ENCODE measurements around the gene PPP6R1.

PPP6R1 gene, protein sequence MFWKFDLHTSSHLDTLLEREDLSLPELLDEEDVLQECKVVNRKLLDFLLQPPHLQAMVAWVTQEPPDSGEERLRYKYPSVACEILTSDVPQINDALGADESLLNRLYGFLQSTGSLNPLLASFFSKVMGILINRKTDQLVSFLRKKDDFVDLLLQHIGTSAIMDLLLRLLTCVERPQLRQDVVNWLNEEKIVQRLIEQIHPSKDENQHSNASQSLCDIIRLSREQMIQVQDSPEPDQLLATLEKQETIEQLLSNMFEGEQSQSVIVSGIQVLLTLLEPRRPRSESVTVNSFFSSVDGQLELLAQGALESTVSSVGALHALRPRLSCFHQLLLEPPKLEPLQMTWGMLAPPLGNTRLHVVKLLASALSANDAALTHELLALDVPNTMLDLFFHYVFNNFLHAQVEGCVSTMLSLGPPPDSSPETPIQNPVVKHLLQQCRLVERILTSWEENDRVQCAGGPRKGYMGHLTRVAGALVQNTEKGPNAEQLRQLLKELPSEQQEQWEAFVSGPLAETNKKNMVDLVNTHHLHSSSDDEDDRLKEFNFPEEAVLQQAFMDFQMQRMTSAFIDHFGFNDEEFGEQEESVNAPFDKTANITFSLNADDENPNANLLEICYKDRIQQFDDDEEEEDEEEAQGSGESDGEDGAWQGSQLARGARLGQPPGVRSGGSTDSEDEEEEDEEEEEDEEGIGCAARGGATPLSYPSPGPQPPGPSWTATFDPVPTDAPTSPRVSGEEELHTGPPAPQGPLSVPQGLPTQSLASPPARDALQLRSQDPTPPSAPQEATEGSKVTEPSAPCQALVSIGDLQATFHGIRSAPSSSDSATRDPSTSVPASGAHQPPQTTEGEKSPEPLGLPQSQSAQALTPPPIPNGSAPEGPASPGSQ

GRCh38 chr19:55258828-55259539 is at the start of gene PPP6R1:
TSS of gene PPP6R1 (minus strand) at chr19:55259017. CDS start at chr19:55247103, 11,914 bp downstream.
- peak; percentile 84 for DNase-seq (ENCODE audit: low read depth)

GRCh38 chr19:55308281-55308680 is 49.5 kb upstream of the PPP6R1 start:
- no peak for DNase-seq (ENCODE audit: low read depth)

DNA sequence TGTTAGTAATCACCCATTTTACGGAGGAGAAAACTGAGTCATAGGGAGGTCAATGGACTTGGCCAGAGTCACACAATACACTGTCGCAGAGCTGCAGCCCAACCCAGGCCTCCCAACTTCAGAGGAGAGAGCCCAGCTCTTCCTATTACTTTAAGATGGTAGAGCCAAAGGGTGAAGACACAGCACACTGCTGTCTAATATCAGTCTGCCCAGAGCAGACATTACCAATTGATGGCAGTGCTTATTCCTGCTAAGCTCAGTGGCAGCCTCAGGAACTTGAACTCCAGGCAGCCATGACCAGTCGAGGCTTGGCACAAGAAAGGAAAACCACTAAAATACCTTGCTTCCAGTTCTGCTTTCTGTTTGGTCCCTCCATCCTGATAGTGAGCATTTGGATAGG is 47.9 kb upstream of the PPP6R1 start:
- no peak for DNase-seq (ENCODE audit: low read depth)

GRCh38 chr19:55305983-55306562 is 47.3 kb upstream of the PPP6R1 start:
- no peak for DNase-seq (ENCODE audit: low read depth)

DNA sequence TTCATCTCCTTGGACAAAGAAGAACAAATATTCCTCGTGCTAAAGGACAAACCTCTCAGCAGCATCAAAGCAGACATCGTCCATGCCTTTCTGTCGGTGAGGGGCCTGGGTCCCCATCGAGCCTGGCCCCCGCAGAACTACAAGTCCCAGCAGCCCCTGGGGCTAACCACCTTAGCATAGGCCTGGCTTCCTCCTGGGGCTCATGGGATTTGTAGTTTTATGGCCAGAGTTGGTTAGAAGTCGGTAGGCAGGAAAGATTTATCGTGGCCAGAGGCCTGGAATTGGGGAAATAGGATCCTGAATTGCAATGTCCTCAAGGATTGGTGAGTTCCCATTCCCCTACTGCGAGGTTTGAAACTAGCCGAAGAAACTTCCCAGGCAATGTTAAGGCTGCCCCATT is 46.7 kb upstream of the PPP6R1 start:
- no peak for DNase-seq (ENCODE audit: low read depth)

DNA sequence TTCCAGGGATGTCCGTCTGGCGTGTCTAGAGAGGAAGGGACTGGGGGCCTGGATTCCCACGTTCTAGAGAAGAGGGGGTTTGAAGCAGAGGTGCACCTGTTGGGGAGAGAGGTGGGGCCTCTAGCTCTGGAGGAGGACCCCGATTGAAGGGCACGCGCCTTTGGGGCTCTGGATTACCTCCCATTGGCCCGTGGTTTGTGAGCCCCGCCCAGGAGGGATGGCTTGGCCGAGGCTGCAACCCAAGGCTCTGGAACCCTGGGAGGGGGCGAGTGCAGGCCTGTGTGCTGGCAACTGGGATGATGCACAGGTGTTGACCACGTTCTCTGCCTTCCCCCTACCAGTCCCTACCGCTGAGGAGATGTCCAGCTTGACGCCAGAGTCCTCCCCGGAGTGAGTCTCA is 46.2 kb upstream of the PPP6R1 start:
- no peak for DNase-seq (ENCODE audit: low read depth)

DNA sequence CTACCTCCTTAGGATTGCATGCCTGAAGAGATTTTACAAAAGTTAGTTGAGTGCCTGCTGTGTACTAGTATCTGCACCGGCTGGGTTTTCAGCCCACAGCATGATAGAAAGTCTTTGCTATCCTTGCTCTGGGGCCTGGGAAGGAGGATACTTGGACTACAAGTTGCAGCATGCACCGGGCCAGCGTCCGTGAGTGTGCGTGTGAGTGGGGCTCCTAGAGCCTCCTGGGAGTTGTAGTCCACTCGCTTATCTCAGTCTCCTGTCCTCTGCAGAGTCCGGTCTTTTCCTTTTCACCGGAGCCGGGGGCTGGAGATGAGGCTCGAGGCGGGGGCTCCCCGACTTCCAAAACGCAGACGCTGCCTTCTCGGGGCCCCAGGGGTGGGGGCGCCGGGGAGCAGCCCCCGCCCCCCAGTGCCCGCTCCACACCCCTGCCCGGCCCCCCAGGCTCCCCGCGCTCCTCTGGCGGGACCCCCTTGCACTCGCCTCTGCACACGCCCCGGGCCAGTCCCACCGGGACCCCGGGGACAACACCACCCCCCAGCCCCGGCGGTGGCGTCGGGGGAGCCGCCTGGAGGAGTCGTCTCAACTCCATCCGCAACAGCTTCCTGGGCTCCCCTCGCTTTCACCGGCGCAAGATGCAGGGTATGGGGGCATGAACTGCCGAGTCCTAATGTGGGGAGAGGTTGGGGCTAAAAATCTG is 45.6 kb upstream of the PPP6R1 start:
- DNase-seq (ENCODE audit: low read depth): no peak

DNA sequence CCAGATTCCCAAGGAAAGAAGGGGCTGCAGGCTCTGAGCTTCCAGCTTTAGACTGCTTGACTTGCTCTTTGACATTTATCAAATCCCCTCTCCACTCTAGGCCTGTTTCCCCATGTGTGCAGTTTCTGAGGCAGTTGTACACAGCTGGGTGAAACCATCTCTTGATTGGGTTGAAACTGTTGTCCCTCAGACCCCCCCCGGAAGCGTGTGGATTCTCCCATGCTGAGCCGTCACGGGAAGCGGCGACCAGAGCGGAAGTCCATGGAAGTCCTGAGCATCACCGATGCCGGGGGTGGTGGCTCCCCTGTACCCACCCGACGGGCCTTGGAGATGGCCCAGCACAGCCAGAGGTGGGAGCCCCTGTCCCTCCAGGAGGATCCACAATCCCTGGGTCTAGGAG is 44.7 kb upstream of the PPP6R1 start:
- DNase-seq (ENCODE audit: low read depth): no peak

GRCh38 chr19:55302318-55302703 is 43.5 kb upstream of the PPP6R1 start:
- no peak for DNase-seq (ENCODE audit: low read depth)

- DNase-seq (ENCODE audit: low read depth): peak; percentile 95
These were observed 42.9 kb upstream of the PPP6R1 start for GRCh38 chr19:55301459-55302317.

DNA sequence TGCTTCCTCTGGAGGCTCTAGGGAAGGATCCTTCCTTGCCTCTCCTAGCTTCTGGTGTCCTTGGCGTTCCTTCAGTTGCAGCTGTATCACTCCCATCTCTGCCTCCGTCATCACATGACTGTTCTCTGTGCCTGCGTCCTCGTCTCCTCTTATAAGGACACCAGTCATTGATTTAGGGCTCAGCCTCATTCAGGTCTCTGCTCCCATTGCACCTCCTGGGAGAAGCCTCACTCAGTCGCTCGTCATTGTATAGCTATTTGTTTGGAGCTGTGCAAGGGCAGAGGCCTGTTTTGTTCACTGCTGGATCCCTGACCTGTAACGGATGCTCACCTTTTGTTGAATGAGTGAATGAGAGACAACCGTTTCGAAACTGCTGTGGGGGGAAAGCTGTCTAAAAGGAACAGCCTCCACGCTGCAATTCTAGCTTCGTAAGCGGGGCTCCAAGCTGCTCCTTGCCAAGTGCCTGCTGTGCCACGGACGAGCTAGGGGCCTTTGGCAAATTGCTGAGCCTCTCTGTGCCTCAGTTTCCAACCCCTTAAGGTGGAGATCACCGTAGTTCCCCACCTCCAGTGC is 42.2 kb upstream of the PPP6R1 start:
- DNase-seq (ENCODE audit: low read depth): no peak

- DNase-seq (ENCODE audit: low read depth): no peak
These were observed 41.2 kb upstream of the PPP6R1 start for GRCh38 chr19:55299991-55300390.

- DNase-seq (ENCODE audit: low read depth): no peak
These were observed 38.5 kb upstream of the PPP6R1 start for GRCh38 chr19:55297267-55297666.

- DNase-seq (ENCODE audit: low read depth): no peak
These were observed 30.4 kb upstream of the PPP6R1 start for GRCh38 chr19:55289117-55289796.

DNA sequence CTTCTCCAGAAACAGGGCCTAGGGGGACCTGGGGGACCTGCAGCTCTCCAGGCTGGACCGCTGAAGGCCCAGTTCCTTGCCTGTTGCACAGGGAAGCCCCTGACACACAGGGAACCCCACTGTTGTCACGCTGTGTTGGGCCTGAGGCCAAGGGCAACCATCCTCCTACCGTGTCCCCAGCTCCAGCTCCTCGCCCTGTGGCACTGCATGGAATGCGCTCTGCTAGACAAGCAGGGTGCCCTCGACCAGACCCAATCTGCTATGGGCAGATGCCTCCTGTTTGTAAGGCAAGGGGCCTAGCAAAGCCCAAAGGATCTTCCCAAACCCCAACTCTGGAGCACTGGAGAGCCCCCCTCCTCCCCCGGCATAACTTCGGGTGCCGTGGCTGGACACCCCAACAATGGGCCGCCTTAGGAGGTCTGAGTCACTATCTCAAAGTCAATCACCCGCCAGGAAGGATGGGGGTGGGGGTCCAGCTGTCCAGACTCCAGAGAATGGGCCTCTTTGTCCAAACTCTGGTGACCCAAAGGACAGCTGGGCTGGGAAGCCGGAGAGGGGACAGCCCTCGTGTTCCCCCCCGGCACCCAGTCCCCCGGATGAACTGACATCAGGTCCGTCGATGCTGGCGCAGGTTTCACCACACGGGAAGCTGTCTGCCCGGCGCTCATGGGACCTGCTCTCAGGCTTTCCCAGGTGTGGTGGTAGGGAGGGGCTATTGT is 28.7 kb upstream of the PPP6R1 start:
- DNase-seq (ENCODE audit: low read depth): no peak

DNA sequence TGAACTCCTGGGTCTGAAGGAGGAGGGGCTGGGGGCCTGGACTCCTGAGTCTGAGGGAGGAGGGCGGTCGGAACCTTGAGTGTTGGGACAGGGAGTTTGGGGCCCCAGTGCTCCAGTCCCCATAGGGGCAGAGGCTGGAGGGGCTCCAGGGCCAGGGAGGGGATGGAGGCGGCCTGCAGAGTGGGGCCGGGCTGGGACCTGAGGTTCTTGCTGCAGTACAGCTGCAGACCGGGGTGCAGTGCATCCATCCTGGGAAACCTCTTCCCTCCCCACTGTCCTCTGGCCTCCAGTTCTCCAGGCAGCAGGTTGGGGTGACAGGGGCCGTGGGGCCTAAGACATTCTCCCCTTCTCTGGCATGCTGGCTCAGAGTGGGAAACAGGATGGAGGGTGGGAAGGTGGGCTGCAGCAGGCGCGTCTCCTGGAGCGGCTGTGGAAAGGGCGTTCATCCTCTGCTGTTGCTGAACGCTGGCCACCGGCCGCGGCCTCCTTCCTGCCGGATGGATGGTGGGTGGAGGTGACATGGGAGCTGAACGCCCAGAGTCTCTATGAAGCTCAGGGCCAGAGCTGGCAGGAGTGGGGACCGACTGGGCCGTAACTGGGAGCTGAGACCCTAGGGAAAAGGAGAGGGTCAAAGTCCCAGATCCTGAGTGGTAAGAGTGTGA is 26.5 kb upstream of the PPP6R1 start:
- DNase-seq (ENCODE audit: low read depth): no peak

DNA sequence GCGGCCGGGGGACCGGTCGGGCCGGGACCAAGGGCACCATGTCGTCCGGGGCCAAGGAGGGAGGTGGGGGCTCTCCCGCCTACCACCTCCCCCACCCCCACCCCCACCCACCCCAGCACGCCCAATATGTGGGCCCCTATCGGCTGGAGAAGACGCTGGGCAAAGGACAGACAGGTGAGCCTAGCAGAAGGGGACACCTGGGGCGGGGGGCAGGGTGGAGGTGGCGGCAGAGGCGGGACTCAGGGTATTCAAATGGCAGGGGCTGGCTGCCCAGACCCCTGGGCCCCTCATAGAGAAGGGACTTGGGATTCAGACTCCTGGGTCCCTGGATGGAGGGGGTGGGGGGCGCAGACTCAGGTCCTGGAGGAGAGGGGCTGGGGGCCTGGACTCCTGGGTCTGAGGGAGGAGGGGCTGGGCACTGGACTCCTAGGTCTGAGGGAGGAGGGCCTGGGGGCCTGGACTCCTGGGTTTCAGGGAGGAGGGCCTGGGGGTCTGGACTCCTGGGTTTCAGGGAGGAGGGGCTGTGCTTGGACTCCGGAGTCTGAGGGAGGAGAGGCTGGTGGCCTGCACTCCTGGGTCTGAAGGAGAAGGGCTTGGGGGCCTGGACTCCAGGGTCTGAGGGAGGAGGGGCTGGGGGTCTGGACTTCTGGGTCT is 25.7 kb upstream of the PPP6R1 start:
- DNase-seq (ENCODE audit: low read depth): no peak

All from stimulated activated CD8-positive, alpha-beta memory T cell treated with anti-CD3 and anti-CD28 coated beads, Interleukin-15, amount 100 ng/mL, for 1 hour (primary cell).